Lower lobe of right lung (tissue), 2 donors: ENCODE data around the gene SLC4A1. TPM values are rescaled to one million over a fixed set of nuclear protein-coding genes. Genes with fewer than 3 reads are reported as not detected.

Source experiments
- ATAC-seq, 2 donors: fragments of 200-7000 bp; cut with Tn5 transposase; one replicate each; pipeline ENCODE4 v1.9.1; 2020 to 2022; ENCODE audit warnings: mild to moderate bottlenecking in 2 of 2, moderate library complexity in 2 of 2
- DNase-seq: peaks from one replicate; pipeline ENCODE4 v3.0.0-alpha.2; 2020
- H3K27ac ChIP-seq: fragments of 200-600 bp; one replicate; pipeline ENCODE4 v1.8.0; 2022
- H3K27me3 ChIP-seq: fragments of 200-600 bp; one replicate; pipeline ENCODE4 v1.8.0; 2022; ENCODE audit warnings: low read depth
- H3K36me3 ChIP-seq: fragments of 200-600 bp; one replicate; pipeline ENCODE4 v1.8.0; 2022; ENCODE audit warnings: mild to moderate bottlenecking
- H3K4me1 ChIP-seq: fragments of 200-600 bp; one replicate; pipeline ENCODE4 v1.8.0; 2022
- H3K4me3 ChIP-seq: fragments of 200-600 bp; one replicate; pipeline ENCODE4 v1.8.0; 2022; ENCODE audit warnings: mild to moderate bottlenecking
- H3K9me3 ChIP-seq: fragments of 200-600 bp; one replicate; pipeline ENCODE4 v1.8.0; 2022
- CTCF ChIP-seq: fragments of 200-600 bp; IDR thresholded peaks from one replicate; pipeline ENCODE4 v1.8.0; 2022; ENCODE audit warnings: antibody characterized with exemption, mild to moderate bottlenecking
- intact Hi-C: fragments of 100-400 bp; cut with DNase I; formaldehyde crosslinking; loops from one replicate; pipeline ENCODE4 v1.11.0; 2022
- total RNA-seq: library from RNA; stranded (reverse); fragmentation: NEBNext Ultra II Directional; extraction: Animal tissue kit (Norgen Biotek cat#: 25700); gene quantifications from one replicate; pipeline ENCODE4 v1.2.1, GENCODE V29; 2021
- donor health status: DM: no; HTN: yes; CAD: no; lungs with severe emphysema.

Gene SLC4A1
- total RNA-seq, 1 donor from 2014 or later = 0.83 TPM

DNA sequence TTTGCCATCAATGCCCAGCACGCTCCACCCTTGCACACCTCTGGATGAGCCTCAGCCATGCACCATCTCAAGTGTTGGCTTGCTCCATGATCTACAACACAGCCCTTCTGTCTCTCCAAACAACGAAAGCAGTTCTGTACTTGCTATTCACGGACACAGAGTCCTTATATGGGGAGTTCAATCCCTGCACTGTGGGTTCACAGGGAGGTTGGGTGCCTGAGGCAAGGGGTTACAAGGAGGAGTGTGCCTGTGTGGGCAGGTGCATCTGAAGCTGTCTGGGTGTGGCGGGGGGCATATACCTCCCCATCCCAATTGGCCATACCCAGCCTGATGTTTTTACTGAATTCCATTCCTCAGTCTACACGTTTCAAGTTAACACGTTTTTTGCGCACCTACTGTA lies 46.1 kb upstream of the SLC4A1 start:
- peaks cover 8% of the 10 kb centered on the region for H3K4me1 ChIP-seq
- peaks cover under 1% of the 10 kb centered on the region for H3K36me3 ChIP-seq
- DNase-seq (no peak), ATAC-seq (no peak)
- intact Hi-C loops = no loop called here
- H3K4me3 ChIP-seq = no peak overlapping the region
- no peaks in the 10 kb centered on the region for H3K9me3 ChIP-seq
- no peak overlapping the region for H3K27ac ChIP-seq
- no peak for TF ChIP-seq CTCF
- H3K27me3 ChIP-seq = peaks cover 45% of the 10 kb centered on the region

- H3K36me3 ChIP-seq = no peaks in the 10 kb centered on the region
- H3K9me3 ChIP-seq = no peaks in the 10 kb centered on the region
- no peak overlapping the region for H3K27ac ChIP-seq
- ATAC-seq (no peak), DNase-seq (no peak)
- TF ChIP-seq CTCF = no peak
- H3K27me3 ChIP-seq = peaks cover 48% of the 10 kb centered on the region
- intact Hi-C loops = no loop called here
- no peak overlapping the region for H3K4me3 ChIP-seq
- peaks cover 21% of the 10 kb centered on the region for H3K4me1 ChIP-seq
These were observed 44.6 kb upstream of the SLC4A1 start for GRCh38 chr17:44312396-44313104.

- Histone ChIP-seq H3K4me1 (peaks cover 25% of the 10 kb centered on the region), H3K27ac (no peak overlapping the region), H3K27me3 (peaks cover 45% of the 10 kb centered on the region), H3K36me3 (no peaks in the 10 kb centered on the region), H3K9me3 (no peaks in the 10 kb centered on the region), H3K4me3 (no peak overlapping the region)
- ATAC-seq = no peak
- TF ChIP-seq CTCF = no peak
- DNase-seq = no peak
- intact Hi-C loops = no loop called here
These were observed 43.7 kb upstream of the SLC4A1 start for GRCh38 chr17:44311562-44312181.

GRCh38 chr17:44310609-44311376 lies 42.9 kb upstream of the SLC4A1 start:
- DNase-seq = no peak
- no peaks in the 10 kb centered on the region for H3K36me3 ChIP-seq
- H3K27me3 ChIP-seq = peaks cover 39% of the 10 kb centered on the region
- no peak for ATAC-seq
- TF ChIP-seq CTCF = no peak
- peaks cover 25% of the 10 kb centered on the region for H3K4me1 ChIP-seq
- H3K9me3 ChIP-seq = no peaks in the 10 kb centered on the region
- H3K4me3 ChIP-seq = no peak overlapping the region
- intact Hi-C loops = no loop called here
- H3K27ac ChIP-seq = no peak overlapping the region

GRCh38 chr17:44310188-44310587 lies 42.3 kb upstream of the SLC4A1 start:
- peaks cover 40% of the 10 kb centered on the region for H3K27me3 ChIP-seq
- H3K36me3 ChIP-seq = no peaks in the 10 kb centered on the region
- H3K4me3 ChIP-seq = no peak overlapping the region
- intact Hi-C loops = no loop called here
- ATAC-seq (no peak), DNase-seq (no peak)
- no peak overlapping the region for H3K27ac ChIP-seq
- TF ChIP-seq CTCF = no peak
- no peaks in the 10 kb centered on the region for H3K9me3 ChIP-seq
- peaks cover 25% of the 10 kb centered on the region for H3K4me1 ChIP-seq
